Subcutaneous adipose tissue (tissue), 4 donors: ENCODE measurements around the gene GIMAP2. TPM values are rescaled to one million over a fixed set of nuclear protein-coding genes. Genes with fewer than 3 reads are reported as not detected.

Experiments used
- total RNA-seq, 4 donors: library from RNA; depleted of rRNA; stranded (reverse); fragments of >200 nt; gene quantifications; one replicate each; pipeline ENCODE4 v1.1.0, GENCODE V29; 2016
- TF ChIP-seq, protein P1 (sequence below): fragments of 450-650 bp; IDR thresholded peaks from one replicate; pipeline ENCODE4 v1.5.1; 2016; ENCODE audit warnings: low read depth, mild to moderate bottlenecking, control low read depth, antibody characterized with exemption, moderate library complexity

GIMAP2 gene
- total RNA-seq, 4 donors from 2014 or later: 10.9 to 45.9 (median 26.0) TPM

GRCh38 chr7:150721970-150722373 lies 36.5 kb downstream of the GIMAP2 start:
- TF ChIP-seq, protein P1, sequence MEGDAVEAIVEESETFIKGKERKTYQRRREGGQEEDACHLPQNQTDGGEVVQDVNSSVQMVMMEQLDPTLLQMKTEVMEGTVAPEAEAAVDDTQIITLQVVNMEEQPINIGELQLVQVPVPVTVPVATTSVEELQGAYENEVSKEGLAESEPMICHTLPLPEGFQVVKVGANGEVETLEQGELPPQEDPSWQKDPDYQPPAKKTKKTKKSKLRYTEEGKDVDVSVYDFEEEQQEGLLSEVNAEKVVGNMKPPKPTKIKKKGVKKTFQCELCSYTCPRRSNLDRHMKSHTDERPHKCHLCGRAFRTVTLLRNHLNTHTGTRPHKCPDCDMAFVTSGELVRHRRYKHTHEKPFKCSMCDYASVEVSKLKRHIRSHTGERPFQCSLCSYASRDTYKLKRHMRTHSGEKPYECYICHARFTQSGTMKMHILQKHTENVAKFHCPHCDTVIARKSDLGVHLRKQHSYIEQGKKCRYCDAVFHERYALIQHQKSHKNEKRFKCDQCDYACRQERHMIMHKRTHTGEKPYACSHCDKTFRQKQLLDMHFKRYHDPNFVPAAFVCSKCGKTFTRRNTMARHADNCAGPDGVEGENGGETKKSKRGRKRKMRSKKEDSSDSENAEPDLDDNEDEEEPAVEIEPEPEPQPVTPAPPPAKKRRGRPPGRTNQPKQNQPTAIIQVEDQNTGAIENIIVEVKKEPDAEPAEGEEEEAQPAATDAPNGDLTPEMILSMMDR: no peak

- TF ChIP-seq, protein P1: no peak
Observed at GRCh38 chr7:150722431-150722931, 37.0 kb downstream of the GIMAP2 start.

DNA sequence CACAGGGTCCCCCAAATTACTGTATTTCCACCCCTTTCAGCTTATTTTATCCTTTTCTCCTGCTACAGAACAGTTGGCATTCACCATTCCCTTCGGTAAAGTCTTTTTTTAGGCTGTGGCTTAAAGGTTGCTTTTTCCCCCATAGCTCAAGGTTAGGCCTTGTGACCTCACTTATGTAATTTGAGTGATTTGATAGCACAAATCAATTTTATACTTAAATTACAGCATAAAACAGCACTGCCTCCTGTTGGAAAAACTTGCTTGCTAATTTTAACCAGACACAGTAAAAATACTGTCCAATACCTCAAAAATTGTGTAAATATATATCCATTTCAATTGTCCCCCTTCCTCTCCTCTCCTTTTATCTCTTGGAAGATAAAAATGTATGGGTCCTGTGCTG lies 38.0 kb downstream of the GIMAP2 start:
- TF ChIP-seq, protein P1: no peak

DNA sequence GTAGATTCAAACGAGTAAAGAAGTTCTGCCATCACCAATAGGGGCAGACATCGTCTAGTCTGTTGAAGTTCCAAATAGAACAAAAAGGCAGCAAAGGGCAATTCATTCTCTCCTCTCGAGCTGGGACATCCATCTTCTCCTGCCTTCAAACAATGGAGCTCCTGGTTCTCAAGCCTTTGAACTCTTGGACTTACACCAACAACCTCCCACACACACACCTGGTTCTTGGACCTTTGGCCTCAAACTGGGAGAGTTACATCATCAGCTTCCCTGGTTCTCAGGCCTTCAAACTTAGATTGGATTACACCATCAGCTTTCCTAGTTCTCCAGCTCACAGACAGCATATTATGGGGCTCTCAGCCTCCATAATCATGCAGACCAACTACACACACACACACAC lies 41.9 kb downstream of the GIMAP2 start:
- TF ChIP-seq, protein P1: no peak

GRCh38 chr7:150728011-150728410 lies 42.5 kb downstream of the GIMAP2 start:
- TF ChIP-seq, protein P1: no peak

GRCh38 chr7:150728609-150729008 lies 43.1 kb downstream of the GIMAP2 start:
- TF ChIP-seq, protein P1: no peak

- TF ChIP-seq, protein P1: no peak
Observed at GRCh38 chr7:150731916-150732315, 46.4 kb downstream of the GIMAP2 start.
